AML-193 (cell line): ENCODE data around the gene CCN2.
"Not testable (repeated sequence)": the region's sequence is repeated elsewhere in the genome, so short reads cannot be mapped to it uniquely, and the experiment has no call there.

Source experiments
- DNase-seq, 2 experiments: peaks; one replicate each; lab custom pipeline; 2025; lab: John Stamatoyannopoulos, UW

CCN2 gene

DNA sequence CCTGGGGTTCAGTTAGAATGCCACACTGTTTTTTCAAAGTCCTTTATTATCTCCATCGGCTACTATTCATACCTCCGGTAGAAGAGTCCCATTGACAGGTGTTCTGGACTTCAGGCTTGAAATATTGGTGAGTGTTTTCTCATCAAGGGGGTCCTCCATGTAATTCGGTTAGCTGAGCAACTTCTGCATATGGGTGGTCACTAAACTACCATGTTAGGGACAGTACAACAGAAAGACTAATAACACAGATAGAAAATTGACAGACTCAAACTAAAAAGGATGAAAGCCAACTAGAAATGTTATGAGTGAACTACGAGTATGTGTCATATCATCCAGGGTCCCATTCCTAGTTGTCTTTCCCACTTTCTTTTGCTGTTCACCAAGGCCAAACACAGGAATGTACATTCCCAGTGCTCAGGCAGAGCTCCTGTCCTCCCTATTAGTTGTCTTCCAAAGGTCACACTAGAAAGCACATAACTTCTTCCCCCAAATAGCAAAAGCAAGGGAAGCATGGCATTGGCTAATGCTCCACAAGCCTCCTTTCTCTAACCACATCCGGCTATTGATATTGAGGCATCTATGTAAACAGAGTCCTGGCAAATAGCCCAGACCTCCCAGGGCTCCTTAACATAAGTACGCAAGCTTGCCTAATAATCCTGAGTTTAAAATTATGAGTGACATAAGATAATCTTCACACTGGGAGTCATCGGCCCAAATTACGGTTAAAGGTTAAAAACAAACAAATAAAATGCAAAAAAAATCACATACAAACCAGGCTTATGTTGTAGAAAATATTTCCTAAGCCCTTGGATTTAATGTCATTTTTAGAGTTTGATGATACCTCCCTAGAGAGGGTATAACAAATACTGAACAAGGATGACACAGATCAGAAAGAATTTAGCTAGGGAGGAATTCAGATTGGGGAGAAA, 13.2 kb downstream of the CCN2 start:
- DNase-seq = no peak

DNA sequence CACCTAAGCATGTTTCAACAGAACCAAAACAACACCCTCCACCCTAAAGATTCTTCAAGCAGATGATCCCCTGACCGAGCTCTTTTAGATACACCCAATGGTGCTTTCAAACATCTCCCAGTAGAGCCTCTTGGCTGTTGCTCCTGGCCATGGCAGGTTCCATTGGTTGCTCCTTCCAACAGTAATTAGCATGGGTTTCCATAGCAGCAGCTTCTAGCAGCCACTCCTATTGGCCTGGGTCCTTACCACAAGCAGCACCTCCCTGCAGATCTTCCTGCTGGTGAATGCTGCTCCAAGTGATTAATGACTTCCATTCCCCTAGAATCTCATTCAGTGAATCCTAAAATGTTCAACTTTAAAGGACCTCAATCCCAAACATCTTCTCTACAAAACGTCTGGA, 13.9 kb downstream of the CCN2 start:
- no peak for DNase-seq

DNA sequence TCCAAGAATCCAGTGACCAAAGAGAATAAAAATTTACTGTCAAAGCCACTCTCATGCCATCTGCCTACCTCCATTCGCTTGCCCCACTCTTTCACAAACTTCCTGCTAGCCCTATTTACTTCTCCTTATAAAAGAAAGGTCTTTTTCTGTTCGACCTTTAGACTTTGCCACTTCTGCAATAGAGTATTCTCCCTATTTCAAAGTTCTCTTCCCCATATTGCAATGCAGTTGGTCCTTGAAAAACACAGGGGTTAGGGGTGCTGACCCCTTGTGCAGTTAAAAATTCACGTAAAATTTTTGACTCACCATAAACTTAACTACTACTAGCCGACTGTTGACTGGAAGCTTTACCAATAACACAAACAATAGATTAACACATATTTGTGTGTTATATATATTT, 15.0 kb downstream of the CCN2 start:
- no peak for DNase-seq

DNA sequence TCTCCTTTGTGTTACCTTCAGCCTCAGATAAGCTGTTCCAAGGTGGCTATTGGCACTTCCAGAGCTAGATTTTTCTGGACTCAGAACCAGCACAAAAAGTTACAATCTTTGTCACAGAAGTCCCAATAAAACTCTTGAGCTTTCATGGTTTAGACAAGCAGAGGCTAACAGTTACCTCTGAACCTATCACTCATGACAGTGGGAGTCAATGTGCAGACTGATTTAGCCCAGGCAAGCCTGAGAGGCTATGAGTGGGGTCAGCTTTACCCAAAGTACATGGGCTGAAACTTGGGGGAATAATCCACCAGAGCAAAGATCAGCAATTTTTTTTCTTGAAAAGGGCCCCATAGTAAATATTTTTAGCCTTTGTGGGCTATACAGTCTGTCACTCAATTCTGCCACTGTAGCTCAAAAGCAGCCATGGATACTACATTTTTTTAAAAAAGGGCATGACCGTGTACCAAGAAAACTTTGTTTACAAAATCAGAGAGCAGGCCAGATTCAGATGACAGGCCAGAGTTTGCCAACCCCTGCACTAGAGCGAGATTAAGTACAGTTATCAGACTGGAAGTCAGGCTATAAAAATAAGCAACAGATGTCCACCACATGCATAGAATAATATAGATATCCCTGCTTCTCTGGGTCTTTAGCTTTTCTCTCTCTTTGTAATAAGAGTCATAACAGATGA, 20.0 kb downstream of the CCN2 start:
- DNase-seq = no peak

DNA sequence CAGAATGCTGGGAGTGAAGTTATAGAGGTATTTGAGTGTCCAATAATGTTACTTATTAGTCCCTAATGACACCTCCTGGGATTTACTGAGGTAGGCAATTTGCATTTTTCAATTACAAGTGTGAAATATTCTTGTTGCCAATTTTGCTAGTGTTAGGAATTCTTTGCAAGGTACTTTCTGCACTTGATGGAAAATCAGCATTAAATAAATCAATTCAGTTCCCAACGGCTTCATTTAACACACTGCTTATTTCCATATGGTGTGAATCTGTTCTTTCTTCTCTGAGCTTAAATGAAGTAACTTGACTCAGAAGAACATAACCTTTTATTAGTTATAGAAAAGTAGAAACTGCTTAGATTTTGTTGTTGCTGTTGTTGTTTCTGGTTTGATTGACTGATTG, 21.2 kb downstream of the CCN2 start:
- DNase-seq = no peak

DNA sequence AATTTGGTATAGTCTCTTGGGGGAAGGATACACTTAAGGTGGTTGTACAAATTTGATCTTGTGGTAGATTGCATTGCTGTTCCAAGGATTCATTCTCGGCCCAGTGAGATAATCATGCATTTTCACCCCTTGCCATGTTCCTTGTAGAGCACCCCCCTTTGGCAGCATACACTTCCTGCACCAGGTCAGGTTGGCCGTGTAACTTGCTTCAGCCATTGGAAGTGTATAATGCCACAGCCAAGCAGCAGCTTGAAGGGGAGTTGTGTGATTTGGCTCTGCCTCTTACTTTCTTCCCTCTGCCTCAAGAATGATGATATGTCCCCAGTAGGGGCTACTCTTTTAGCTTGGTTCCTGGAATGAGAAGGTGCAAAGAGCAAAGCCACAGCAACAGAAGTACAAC, 21.9 kb downstream of the CCN2 start:
- DNase-seq = no peak

DNA sequence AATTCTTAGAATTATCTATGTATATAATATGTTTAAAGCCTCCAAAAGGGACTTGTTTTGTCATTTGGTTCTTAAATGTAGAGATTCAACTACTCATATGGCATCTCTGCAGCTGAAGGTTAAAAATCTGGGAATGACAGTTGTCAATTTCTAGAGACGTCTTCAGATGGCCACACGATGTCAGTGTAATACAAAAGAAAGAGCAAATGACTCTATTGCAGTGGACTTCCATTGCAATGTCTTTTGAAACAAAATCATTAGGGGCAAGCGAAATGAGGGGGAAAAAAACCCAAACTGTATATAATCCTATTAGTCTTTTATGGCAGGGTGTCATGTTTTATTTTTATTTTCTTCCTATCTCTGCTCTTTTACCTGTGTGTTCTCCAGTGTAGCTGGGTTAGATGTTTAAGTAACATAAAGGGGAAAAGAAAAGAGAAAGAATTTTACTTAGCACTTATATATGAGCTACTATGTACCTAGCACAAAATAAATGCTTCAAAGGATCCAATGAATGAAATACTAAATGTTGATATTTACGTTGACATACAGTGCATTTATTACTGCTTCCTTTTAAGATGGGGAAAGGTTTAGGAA, 26.2 kb downstream of the CCN2 start:
- DNase-seq = peak; percentile 42 to 43

DNA sequence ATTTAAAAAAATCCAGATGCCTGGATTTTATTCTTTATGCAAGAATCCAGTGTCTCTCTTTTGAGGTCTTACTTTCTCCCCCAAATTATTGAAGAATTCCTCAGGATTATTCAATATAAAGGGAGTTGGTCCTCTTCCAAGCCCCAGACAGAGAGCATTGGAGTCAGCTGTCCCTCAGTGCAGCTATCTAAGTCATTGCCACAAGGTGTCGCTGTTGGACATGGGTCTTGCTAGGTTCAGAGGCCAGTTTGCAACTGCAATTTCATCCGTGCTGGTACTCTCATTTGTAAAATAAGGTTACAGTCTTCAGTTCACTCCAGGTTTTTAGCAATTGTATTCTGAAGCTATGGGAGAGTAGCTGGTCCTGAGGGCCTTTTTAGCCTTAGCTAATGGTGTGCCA, 27.8 kb downstream of the CCN2 start:
- DNase-seq = peak; percentile 56 to 70

DNA sequence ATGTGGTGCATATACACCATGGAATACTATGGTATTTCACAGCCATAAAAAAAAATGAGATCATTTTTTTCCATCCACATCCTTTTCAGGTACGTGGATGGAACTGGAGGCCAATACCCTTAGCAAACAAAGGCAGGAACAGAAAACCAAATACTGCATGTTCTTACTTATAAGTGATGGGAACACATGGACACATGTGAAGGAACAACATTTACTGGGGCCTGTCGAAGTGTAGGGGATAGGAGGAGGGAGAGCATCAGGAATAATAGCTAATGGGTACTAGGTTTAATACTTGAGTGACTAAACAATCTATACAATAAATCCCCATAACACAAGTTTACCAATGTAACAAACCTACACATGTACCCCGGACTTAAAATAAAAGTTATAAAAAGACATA, 30.5 kb downstream of the CCN2 start:
- no peak for DNase-seq

DNA sequence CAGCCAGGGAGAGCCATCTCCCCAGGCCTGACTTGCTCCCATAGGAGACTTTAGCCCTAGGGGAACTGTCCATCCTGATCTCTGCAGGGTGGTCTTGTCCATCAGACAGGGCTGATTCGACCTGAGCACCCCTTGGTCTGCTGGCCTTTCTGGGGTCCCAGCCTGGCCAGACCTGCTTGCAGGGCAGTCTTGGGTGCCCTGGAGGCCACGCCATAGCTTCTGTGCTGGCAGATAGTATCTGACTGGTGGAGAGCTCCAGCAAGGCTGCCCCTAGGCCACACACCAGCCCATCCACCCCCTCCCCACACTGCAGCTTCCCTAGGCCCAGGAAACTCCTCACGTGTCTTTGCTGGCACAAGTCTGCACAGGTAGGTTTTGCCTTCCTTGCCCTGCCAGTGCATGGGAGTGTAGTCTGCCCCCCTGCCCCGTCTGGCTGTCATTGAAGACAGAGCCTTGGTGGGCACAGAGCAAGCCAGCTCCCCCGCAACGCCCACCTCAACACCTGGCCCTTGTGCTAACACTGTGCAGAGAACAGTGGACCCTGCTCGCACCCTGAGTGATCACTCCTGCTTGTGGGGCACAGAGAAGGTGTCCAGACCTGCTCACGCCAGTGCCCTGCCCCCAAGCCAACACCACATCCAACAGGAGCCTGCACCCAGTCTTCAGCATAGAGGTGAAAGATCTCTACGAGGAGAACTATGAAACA, 32.4 kb downstream of the CCN2 start:
- no peak for DNase-seq

DNA sequence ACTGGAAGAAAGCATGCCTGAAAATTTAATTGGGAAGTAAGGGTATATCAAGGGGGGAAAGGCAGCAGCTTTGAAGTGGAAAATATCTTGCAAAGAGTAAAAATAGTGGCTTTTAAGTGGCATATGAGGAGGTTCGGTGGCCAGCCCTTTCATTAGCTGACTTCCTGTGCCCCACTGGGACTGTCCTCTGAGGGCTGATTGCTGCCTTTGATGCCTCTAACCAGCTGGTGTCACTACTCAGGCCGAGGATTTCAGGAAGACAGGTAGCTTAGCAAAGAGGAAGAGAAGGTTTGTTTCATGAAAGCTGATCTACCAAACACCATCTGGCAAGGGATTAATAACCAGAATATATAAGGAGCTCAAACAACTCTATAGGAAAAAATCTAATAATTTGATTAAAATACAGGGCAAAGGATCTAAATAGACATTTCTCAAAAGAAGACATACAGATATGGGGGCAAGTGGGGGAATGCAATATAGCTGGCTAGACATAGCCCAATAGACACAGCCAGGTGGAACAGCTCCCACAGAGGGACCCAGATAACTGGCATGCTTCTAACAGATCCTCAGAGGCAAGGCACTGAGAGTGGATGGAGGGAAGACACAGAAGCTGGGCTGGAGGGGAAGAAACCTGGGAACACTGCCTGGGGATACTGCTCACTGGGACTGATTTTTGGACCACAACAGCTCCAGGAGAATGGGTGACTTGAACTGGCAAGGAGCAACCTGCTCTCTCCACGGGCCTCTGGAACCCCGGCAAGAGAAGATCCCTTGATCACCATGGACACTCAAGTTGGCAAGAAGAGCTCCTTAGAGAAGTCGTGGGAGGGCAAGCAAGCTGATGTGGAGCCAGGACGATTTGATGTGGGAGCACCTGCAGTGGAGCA, 33.2 kb downstream of the CCN2 start:
- no peak for DNase-seq

DNA sequence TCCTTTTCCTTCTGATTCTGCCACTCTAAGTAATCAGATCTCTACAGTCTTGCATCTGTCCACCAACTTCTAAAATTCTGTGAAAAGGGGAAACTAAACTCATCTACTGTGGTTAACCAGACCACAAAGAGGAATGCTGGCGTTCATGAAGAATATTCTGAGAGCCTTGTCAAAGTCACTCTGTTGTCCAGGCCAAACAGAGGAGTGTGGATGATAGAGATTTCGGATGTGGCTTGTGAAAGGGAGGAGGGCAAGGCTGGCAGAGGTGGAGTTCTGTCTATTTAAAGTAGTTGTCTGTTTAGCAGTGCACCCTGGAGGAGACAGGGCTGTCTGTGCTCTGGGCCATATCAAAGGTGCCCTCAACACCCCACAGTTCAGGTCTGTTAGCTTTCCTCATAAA, 33.9 kb downstream of the CCN2 start:
- peak in 1 of 2 experiments; percentile 23 for DNase-seq

DNA sequence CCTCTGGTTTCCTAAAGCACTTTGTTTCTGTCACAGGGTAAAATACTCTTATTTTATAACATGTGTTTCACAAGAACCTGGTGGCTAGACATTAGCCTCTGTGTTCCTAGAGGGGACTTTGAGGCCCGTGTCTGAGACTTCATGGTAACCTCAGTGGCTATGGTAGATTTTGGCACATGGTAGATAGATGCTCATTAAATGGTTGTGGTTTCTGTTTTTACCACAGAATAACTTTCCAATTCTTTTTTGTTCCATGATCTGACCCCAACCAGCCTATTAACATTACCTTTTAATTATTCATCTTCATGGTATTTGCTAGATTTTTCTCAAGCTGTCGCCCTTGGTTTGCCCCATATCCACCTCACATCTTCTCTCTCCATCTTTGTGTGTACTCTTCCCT, 34.3 kb downstream of the CCN2 start:
- no peak for DNase-seq

DNA sequence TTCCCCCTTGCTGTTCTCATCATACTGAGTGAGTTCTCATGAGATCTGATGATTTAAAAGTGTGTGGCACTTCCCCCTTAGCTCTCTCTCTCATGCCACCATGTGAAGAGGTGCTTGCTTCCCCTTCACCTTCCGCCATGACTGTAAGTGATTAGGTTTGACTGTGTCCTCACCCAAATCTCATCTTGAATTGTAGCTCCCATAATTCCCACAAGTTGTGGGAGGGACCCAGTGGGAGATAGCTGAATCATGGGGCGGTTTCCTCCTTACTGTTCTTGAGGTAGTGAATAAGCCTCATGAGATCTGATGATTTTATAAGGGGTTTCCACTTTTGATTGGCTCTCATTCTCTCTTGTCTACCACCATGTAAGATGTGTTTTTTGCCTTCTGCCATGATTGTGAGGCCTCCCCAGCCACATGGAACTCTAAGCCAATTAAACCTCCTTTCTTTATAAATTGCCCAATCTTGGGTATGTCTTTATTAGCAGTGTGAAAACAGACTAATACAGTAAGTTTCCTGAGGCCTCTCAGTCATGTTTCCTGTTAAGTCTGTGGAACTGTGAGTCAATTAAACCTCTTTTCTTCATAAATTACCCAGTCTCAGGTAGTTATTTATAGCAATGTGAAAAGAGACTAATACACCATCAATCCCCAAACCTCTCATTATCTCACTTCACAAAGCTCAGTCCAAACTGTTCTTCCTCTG, 34.9 kb downstream of the CCN2 start:
- not testable (repeated sequence) for DNase-seq

DNA sequence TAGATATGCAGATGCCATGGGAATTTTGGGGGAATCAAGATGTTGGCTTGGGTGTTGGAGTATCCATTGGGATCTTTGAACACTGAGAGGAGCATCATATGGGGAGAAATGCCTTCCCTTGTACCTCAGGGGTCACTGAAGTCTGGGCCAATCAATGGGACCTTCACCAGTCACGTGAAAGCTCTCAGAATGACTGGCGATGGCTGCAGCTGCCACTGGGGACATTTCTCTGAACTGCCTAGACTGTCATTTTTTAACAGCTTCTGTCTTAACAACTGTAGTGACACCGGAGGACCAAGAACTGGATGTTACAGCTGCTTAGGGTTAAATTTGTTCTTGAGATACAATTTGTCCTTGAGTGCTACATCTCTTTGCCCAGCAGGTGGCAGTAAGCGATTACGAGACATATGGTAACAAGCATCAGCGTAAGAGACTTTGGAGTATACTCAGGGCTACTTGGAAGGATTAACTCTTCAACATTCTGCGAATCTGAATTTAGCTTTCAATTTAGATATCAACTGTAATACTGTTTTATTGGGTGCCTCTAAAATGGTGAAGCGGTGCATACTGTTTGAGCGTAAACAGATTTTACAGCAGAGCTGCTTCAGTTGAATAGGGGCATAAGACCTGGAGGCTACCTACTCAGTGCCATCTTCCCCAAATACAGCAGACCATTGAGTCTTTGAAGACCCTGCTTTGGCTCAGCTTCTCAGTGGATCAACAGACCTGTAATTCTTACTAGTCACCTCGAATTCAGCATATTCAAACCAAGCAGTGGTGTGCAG, 36.0 kb downstream of the CCN2 start:
- peak; percentile 71 to 76 for DNase-seq

DNA sequence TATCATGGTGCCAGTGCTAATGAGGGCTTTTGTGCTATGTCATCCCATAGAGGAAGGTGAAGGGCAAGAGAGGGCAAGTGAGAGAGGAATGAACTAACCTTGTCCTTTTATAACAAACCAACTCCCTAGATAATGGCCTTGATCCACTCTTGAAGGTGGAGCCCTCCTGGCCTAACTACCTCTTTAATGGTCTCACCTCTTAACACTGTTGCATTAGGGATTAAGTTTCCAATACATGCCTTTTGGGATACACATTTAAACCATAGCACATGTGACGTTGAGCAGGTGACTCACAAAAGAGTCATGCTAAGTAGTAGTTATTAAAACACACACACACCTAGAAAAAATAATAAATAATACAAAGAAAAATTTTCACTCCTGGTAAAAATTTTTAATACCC, 36.9 kb downstream of the CCN2 start:
- no peak for DNase-seq

DNA sequence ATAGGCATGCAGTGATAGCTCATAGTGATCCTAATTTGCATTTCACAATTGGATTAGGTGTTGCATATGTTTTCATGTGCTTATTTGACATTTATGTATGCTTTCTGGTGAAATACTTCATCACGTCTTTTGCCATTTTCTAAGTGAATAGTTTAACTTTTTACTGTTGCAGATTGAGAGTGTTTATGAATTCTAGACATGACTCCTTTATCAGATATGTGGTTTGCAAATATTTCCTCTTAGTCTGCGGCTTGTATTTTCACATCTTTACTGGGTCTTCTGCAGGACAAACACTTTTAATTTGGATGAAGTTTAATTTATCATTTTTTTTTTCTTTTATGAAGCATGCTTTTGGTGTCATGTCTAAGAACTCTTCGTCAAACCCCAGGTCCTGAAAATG, 39.2 kb downstream of the CCN2 start:
- DNase-seq = no peak

DNA sequence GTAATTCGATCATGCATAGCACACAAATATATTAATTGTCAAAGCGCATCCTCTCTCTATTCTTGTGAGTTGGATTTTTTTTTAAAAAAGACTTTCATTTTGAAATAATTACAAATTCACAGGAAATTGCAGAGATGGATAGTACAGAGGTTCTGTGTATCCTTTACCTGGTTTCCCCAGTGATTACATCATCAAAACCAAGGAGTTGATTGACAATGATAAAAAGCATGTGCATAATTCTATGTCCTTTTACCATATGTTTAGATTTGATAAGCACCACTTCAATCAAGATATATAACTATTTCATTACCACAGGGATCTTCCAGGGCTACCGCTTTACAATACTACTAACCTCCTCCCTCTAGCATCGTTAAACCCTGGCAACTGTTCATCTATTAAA, 40.2 kb downstream of the CCN2 start:
- DNase-seq = no peak

DNA sequence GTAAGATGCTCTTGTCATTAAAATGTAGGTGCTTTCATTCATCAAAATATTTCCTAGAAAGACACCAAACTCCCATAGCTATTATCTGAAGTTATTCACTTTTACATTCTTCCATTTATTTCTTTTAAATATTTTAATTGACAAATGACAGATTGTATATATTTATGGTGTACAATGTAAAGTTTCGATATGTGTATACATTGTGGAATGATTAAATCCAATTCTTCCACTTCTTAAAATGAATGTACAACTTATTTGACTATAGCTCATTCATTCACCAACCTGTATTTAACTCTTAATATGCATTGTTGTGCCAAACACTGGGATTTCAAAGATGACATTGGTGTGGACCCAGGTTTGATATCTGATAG, 41.0 kb downstream of the CCN2 start:
- no peak for DNase-seq
